ENCODE data around the gene ALK.

Gene ALK

DNA sequence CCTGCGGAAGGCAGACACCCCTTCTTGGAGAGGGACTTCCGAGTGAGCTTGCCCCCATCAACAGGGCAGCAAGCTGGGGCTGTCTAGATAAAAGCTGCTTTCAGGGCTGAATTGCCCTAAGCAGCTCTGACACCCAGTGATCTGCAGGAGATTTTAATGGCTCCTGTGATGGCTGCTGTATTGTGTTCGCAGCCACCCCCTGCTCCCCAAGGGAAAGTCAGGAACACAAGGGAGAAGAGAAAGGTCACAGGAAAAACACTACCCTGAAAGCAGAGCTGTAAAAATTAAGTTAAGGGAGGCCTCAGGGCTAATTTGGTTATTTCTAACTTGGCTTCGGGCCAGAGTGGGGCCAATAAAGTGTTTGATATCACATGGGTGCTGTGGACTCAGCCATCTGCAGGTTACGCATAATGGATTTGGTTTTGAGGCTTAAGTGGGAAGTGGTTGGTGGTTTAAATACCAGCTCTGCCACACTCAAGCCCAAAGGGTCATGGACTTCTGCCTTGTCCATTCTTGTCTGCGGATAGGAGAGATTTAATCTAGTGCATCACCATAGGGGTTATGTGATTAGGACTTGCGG lies 658.6 kb downstream of the ALK start:
- H3K4me3 ChIP-seq (ENCODE audit: low read length) = no peak overlapping the region
- H3K4me1 ChIP-seq (ENCODE audit: low read length) = no peaks in the 10 kb centered on the region
- H4K20me1 ChIP-seq (ENCODE audit: insufficient read depth, low read length) = no peaks in the 10 kb centered on the region
- no peaks in the 10 kb centered on the region for H3K36me3 ChIP-seq (replicated peaks; ENCODE audit: low read depth, low read length)
- peaks cover 37% of the 10 kb centered on the region for H3K27me3 ChIP-seq (ENCODE audit: low read depth, low read length)
- no peaks in the 10 kb centered on the region for H3K9me3 ChIP-seq (ENCODE audit: insufficient read depth, low read length)
- H3K79me2 ChIP-seq (ENCODE audit: low read length) = no peaks in the 10 kb centered on the region
- no peak for TF ChIP-seq EZH2phosphoT487 (IDR thresholded peaks at IDR 0.05; ENCODE audit: low read depth)
- TF ChIP-seq, protein P1, sequence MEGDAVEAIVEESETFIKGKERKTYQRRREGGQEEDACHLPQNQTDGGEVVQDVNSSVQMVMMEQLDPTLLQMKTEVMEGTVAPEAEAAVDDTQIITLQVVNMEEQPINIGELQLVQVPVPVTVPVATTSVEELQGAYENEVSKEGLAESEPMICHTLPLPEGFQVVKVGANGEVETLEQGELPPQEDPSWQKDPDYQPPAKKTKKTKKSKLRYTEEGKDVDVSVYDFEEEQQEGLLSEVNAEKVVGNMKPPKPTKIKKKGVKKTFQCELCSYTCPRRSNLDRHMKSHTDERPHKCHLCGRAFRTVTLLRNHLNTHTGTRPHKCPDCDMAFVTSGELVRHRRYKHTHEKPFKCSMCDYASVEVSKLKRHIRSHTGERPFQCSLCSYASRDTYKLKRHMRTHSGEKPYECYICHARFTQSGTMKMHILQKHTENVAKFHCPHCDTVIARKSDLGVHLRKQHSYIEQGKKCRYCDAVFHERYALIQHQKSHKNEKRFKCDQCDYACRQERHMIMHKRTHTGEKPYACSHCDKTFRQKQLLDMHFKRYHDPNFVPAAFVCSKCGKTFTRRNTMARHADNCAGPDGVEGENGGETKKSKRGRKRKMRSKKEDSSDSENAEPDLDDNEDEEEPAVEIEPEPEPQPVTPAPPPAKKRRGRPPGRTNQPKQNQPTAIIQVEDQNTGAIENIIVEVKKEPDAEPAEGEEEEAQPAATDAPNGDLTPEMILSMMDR (IDR thresholded peaks at IDR 0.05; ENCODE audit: low read depth, low read length) = no peak
- H3K27ac ChIP-seq (ENCODE audit: low read length) = no peak overlapping the region
- H3K4me2 ChIP-seq (ENCODE audit: low read length) = no peak overlapping the region
- H2AFZ ChIP-seq (ENCODE audit: low read depth, low read length) = no peak overlapping the region
- H3K9ac ChIP-seq (ENCODE audit: low read length) = no peak overlapping the region

DNA sequence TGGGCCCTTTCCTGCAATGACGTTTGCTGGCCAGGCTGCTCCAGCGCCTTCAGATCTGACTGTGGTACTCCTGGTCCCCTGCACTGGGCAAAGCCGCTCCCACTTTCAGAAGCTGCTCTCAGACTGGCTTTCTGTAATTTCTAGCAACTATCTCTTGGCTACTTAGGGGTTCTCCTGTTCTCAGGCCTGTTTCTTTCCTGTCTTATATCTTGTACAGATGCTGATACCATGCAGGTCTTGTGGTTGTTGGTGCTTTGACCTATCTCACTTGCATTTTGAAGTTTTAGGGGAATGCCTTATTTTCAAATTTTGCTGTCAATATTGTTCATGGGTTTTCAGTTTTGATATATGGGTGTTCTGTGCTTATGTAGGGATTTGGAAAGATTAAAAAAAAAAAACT lies 660.4 kb downstream of the ALK start:
- Histone ChIP-seq H3K4me2 (ENCODE audit: low read length) (no peak overlapping the region), H3K9me3 (ENCODE audit: insufficient read depth, low read length) (no peaks in the 10 kb centered on the region), H3K27ac (ENCODE audit: low read length) (no peak overlapping the region), H3K36me3 (replicated peaks; ENCODE audit: low read depth, low read length) (no peaks in the 10 kb centered on the region), H3K27me3 (ENCODE audit: low read depth, low read length) (peaks cover 32% of the 10 kb centered on the region), H3K9ac (ENCODE audit: low read length) (no peak overlapping the region), H4K20me1 (ENCODE audit: insufficient read depth, low read length) (no peaks in the 10 kb centered on the region), H3K4me3 (ENCODE audit: low read length) (no peak overlapping the region), H3K4me1 (ENCODE audit: low read length) (no peaks in the 10 kb centered on the region), H3K79me2 (ENCODE audit: low read length) (no peaks in the 10 kb centered on the region), H2AFZ (ENCODE audit: low read depth, low read length) (no peak overlapping the region)
- TF ChIP-seq, protein P1 (IDR thresholded peaks at IDR 0.05; ENCODE audit: low read depth, low read length) = no peak

DNA sequence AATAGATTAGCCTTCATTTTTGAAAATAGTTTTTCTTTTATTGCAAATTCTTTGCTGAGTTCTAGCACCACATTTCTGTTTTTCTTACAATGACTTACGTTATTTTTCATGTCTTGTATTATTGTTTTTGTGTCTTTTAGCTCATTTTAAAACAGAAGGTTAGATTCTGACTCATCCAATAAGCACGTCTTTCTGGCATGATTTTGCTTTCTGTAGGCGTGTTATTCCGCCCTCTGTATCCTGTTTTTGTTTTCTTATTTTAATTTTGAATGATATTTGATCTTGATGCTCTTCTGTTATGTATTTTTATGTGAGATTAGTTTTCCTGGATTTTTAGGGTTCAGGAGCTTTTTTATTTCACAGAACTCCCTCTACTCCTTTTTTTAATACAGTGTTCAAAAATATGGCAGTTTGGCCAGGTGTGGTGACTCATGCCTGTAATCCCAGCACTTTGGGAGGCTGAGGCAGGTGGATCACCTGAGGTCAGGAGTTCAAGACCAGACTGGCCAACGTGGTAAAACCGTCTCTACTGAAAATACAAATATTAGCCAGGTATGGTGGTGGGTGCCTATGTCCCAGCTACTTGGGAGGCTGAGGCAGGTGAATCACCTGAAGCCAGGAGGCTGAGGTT lies 661.1 kb downstream of the ALK start:
- no peak overlapping the region for H3K4me3 ChIP-seq (ENCODE audit: low read length)
- no peaks in the 10 kb centered on the region for H3K79me2 ChIP-seq (ENCODE audit: low read length)
- no peak overlapping the region for H3K4me2 ChIP-seq (ENCODE audit: low read length)
- peaks cover 35% of the 10 kb centered on the region for H3K27me3 ChIP-seq (ENCODE audit: low read depth, low read length)
- H3K9me3 ChIP-seq (ENCODE audit: insufficient read depth, low read length) = no peaks in the 10 kb centered on the region
- no peaks in the 10 kb centered on the region for H3K4me1 ChIP-seq (ENCODE audit: low read length)
- no peaks in the 10 kb centered on the region for H3K36me3 ChIP-seq (replicated peaks; ENCODE audit: low read depth, low read length)
- no peaks in the 10 kb centered on the region for H4K20me1 ChIP-seq (ENCODE audit: insufficient read depth, low read length)
- no peak overlapping the region for H3K27ac ChIP-seq (ENCODE audit: low read length)
- no peak for TF ChIP-seq EZH2phosphoT487 (IDR thresholded peaks at IDR 0.05; ENCODE audit: low read depth)
- TF ChIP-seq, protein P1 (IDR thresholded peaks at IDR 0.05; ENCODE audit: low read depth, low read length) = no peak
- no peak overlapping the region for H3K9ac ChIP-seq (ENCODE audit: low read length)
- no peak overlapping the region for H2AFZ ChIP-seq (ENCODE audit: low read depth, low read length)

DNA sequence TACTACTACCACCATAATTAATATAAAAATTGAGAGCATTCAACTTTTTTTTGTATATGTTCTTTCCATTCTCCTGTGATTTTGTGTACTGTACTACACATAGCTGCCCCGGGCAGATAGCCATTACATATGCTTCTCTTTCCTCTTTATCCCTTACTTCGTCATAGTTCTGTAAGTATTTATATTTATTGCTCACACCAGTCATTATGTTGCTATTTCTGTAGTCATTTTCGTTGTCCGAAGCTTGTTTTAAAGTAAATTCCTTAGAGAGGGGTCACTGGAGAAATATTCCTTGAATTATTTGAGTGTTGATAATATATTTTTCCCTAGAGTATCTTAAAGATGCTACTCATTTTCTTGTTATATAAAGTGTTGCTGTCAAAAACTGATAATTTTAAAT lies 662.2 kb downstream of the ALK start:
- no peaks in the 10 kb centered on the region for H3K4me1 ChIP-seq (ENCODE audit: low read length)
- no peak overlapping the region for H3K4me2 ChIP-seq (ENCODE audit: low read length)

More for the DNA sequence above, 662.2 kb downstream of the ALK start:
- Histone ChIP-seq H3K27me3 (ENCODE audit: low read depth, low read length) (peaks cover 39% of the 10 kb centered on the region), H3K4me3 (ENCODE audit: low read length) (no peak overlapping the region), H3K79me2 (ENCODE audit: low read length) (no peaks in the 10 kb centered on the region), H3K36me3 (replicated peaks; ENCODE audit: low read depth, low read length) (no peaks in the 10 kb centered on the region), H3K9ac (ENCODE audit: low read length) (no peak overlapping the region), H2AFZ (ENCODE audit: low read depth, low read length) (no peak overlapping the region), H3K27ac (ENCODE audit: low read length) (no peak overlapping the region), H3K9me3 (ENCODE audit: insufficient read depth, low read length) (no peaks in the 10 kb centered on the region), H4K20me1 (ENCODE audit: insufficient read depth, low read length) (no peaks in the 10 kb centered on the region)
- TF ChIP-seq EZH2phosphoT487 (IDR thresholded peaks at IDR 0.05; ENCODE audit: low read depth) = no peak
- TF ChIP-seq, protein P1 (IDR thresholded peaks at IDR 0.05; ENCODE audit: low read depth, low read length) = no peak
